GM12878 (cell line): Measurements from ENCODE around the gene OR10A3. TPM values are rescaled to one million over a fixed set of nuclear protein-coding genes. Genes with fewer than 3 reads are reported as not detected.

Experiments used
- ATAC-seq: fragments of 200-7000 bp; cut with Tn5 transposase; 3 replicates; pipeline ENCODE4 v1.9.1; 2020; ENCODE audit warnings: mild to moderate bottlenecking, moderate library complexity
- BruUV-seq: library from RNA; stranded (reverse); fragments of 400-500 nt; replicated peaks from 2 replicates; lab custom pipeline; 2021; lab: Mats Ljungman, UMichigan
- CTCF ChIA-PET: fragments of 300-600 bp; sonication (Branson Sonifier 250); formaldehyde crosslinking; extraction: SDS; loops from one replicate; lab custom pipeline; 2021; ENCODE audit warnings: inconsistent platforms; lab: Yijun Ruan, JAX
- POLR2A ChIA-PET: fragments of 350-600 bp; formaldehyde crosslinking; extraction: SDS; loops from one replicate; lab custom pipeline; 2021; ENCODE audit warnings: inconsistent platforms; lab: Charles Lee
- RAD21 ChIA-PET: fragments of 300-600 bp; sonication (Branson Sonifier 250); formaldehyde crosslinking; loops from one replicate; lab custom pipeline; 2023; ENCODE audit warnings: antibody characterized with exemption; ENCODE audit not compliant: unreplicated experiment; lab: Charles Lee
- SMC1A ChIA-PET: fragments of 300-600 bp; sonication (Branson Sonifier 250); formaldehyde crosslinking; loops from one replicate; lab custom pipeline; 2023; ENCODE audit not compliant: unreplicated experiment, uncharacterized antibody; lab: Charles Lee
- DNase-seq: peaks from one replicate; pipeline ENCODE4 v3.0.0-alpha.2; 2011; ENCODE audit warnings: low read depth, low spot score
- FAIRE-seq: peaks from 3 replicates; lab custom pipeline; 2011; peaks lifted over from hg19 to GRCh38; lab: Jason Lieb, UNC
- H2AFZ ChIP-seq: 2 replicates; pipeline ENCODE4 v1.6.0; 2011; ENCODE audit warnings: low read depth, low read length, control low read depth; ENCODE audit not compliant: control insufficient read depth
- H3K27ac ChIP-seq: 2 replicates; pipeline ENCODE4 v1.5.1; 2011; ENCODE audit warnings: control low read depth; ENCODE audit not compliant: control insufficient read depth, insufficient read depth
- H3K27me3 ChIP-seq, 2 experiments: replicated peaks in 1 of 2; 2 replicates each; pipeline versions ENCODE4 v1.6.0 to v1.6.1; 2011; ENCODE audit warnings: low read length in 1 of 2; ENCODE audit not compliant: control insufficient read depth in 2 of 2, insufficient read depth in 2 of 2
- H3K36me3 ChIP-seq, 2 experiments: 2 replicates each; pipeline ENCODE4 v1.5.1; 2011; ENCODE audit warnings: low read length in 1 of 2; ENCODE audit not compliant: control insufficient read depth in 2 of 2, insufficient read depth in 2 of 2
- H3K4me1 ChIP-seq: 2 replicates; pipeline ENCODE4 v1.6.1; 2011; ENCODE audit warnings: mild to moderate bottlenecking, low read length, moderate library complexity, mixed read lengths; ENCODE audit not compliant: control insufficient read depth, insufficient read depth
- H3K4me2 ChIP-seq: 2 replicates; pipeline ENCODE4 v1.6.0; 2011; ENCODE audit warnings: control low read depth; ENCODE audit not compliant: control insufficient read depth, insufficient read depth
- H3K4me3 ChIP-seq: fragments of 200-600 bp; sonication (generic); 2 replicates; pipeline ENCODE4 v1.5.1; 2016
- H3K79me2 ChIP-seq: 2 replicates; pipeline ENCODE4 v1.6.0; 2011; ENCODE audit warnings: low read length; ENCODE audit not compliant: control insufficient read depth, insufficient read depth
- H3K9ac ChIP-seq: 2 replicates; pipeline ENCODE4 v1.8.0; 2011; ENCODE audit warnings: low read length, control low read depth, mixed read lengths; ENCODE audit not compliant: control insufficient read depth, insufficient read depth
- H3K9me3 ChIP-seq: replicated peaks from 3 replicates; pipeline ENCODE4 v1.5.1; 2011; ENCODE audit warnings: mild to moderate bottlenecking, low read length; ENCODE audit not compliant: control insufficient read depth, insufficient read depth
- H4K20me1 ChIP-seq: 2 replicates; pipeline ENCODE4 v1.6.0; 2011; ENCODE audit not compliant: control insufficient read depth, insufficient read depth
- CUX1 ChIP-seq: IDR thresholded peaks from 2 replicates; pipeline ENCODE4 v1.6.1; 2012; ENCODE audit warnings: improper control_type of control experiment, low read depth, low read length; ENCODE audit not compliant: insufficient replicate concordance
- SKIL ChIP-seq: fragments of 450-650 bp; IDR thresholded peaks from 2 replicates; pipeline ENCODE4 v1.6.1; 2017; ENCODE audit warnings: mild to moderate bottlenecking, low read depth, inconsistent platforms; ENCODE audit not compliant: poor library complexity, severe bottlenecking
- ZBTB11 ChIP-seq: fragments of 450-650 bp; formaldehyde crosslinking; IDR thresholded peaks from 2 replicates; pipeline ENCODE4 v1.5.0; 2022; ENCODE audit warnings: mild to moderate bottlenecking, missing genetic modification characterization
- WGBS: methylation state at CpG from one replicate; pipeline ENCODE4 v1.1.6; 2016; ENCODE audit warnings: low lambda C conversion rate; ENCODE audit not compliant: insufficient replicate concordance, insufficient coverage; ENCODE audit errors: missing lambda C conversion rate; 5-methylcytosine and 5-hydroxymethylcytosine counted together
- in situ Hi-C: fragments of 300-500 bp; cut with MboI; formaldehyde crosslinking; loops from 9 replicates; pipeline ENCODE4 v1.14.3; 2018; ENCODE audit warnings: mixed read lengths
- intact Hi-C: fragments of 100-400 bp; cut with micrococcal nuclease; formaldehyde crosslinking; loops from one replicate; pipeline ENCODE4 v1.14.2; 2022; ENCODE audit not compliant: unreplicated experiment
- polyA plus RNA-seq, 11 experiments: library from polyadenylated mRNA; depleted of rRNA in 4 of 11; unstranded in 6 of 11; stranded (reverse) in 5 of 11; fragments of >200 nt; fragmentation: Nextera tagmentation in 4 of 11; fragmentation: Illumina TruSeq in 1 of 11; extraction: Ambion mirVana in 4 of 11; extraction: Trizol in 1 of 11; gene quantifications; 1 replicate in 1 of 11; 2 replicates in 10 of 11; pipeline versions ENCODE4 v1.2.1 to v1.2.3, GENCODE V29; 2011 to 2016; ENCODE audit warnings: inconsistent platforms in 2 of 11, missing spikeins in 2 of 11, low read depth in 1 of 11
- total RNA-seq, 4 experiments: library from RNA; depleted of rRNA in 3 of 4; stranded (reverse); fragments of >200 nt in 3 of 4; fragmentation: Illumina TruSeq in 1 of 4; extraction: Trizol in 1 of 4; gene quantifications; 2 replicates each; pipeline versions ENCODE4 v1.2.1 to v1.2.3, GENCODE V29; 2013 to 2021
- TF ChIP-seq, protein P1 (sequence below): IDR thresholded peaks from 2 replicates; pipeline ENCODE4 v1.6.1; 2011; ENCODE audit warnings: mild to moderate bottlenecking, low read depth, low read length, moderate library complexity; ENCODE audit not compliant: insufficient replicate concordance

Gene OR10A3
- total and polyA plus RNA-seq, 10 of the 15 experiments (the other 5 are each of a cell fraction or from before 2014, with no cell fraction given), result 0.04 TPM; not detected in 9

GRCh38 chr11:7974668-7975067, 33.2 kb upstream of the OR10A3 start (continued):
- TF ChIP-seq, protein P1, sequence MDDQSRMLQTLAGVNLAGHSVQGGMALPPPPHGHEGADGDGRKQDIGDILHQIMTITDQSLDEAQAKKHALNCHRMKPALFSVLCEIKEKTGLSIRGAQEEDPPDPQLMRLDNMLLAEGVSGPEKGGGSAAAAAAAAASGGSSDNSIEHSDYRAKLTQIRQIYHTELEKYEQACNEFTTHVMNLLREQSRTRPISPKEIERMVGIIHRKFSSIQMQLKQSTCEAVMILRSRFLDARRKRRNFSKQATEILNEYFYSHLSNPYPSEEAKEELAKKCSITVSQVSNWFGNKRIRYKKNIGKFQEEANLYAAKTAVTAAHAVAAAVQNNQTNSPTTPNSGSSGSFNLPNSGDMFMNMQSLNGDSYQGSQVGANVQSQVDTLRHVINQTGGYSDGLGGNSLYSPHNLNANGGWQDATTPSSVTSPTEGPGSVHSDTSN, result no peak

DNA sequence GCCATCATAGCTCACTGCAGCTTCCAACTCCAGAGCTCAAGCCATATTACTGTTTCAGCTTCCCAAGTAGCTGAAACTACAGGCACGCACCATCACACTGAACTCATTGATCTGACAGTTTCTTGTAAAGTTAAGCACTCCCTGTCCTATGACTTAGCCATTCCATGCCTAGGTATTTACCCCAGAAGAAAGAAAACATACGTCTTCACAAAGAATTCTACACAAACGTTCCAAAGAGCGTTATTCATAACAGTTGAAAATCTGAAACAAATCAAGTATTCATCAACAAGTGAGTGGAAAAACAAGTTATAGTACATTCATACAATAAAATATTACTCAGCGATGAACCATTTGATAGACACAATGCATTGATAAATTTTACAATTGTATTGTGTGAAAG, 31.5 kb upstream of the OR10A3 start:
- Histone ChIP-seq H3K4me2 (no peak overlapping the region), H2AFZ (no peak overlapping the region), H3K36me3 (no peaks in the 10 kb centered on the region), H4K20me1 (no peaks in the 10 kb centered on the region), H3K4me3 (no peak overlapping the region), H3K9me3 (no peaks in the 10 kb centered on the region), H3K4me1 (no peaks in the 10 kb centered on the region), H3K27me3 (no peaks in the 10 kb centered on the region), H3K9ac (no peak overlapping the region), H3K79me2 (no peaks in the 10 kb centered on the region), H3K27ac (no peak overlapping the region)
- intact Hi-C loops (no loop called here), in situ Hi-C loops (no loop called here)
- SMC1A ChIA-PET, result no interaction called here
- 63% methylated on average over 5 of the region's 5 CpGs for WGBS
- BruUV-seq, result no TSS peak
- RAD21 ChIA-PET, result no interaction called here
- no peak for ATAC-seq
- CTCF ChIA-PET, result interaction anchor here (3.5 kb wide), 1 partner anchor 14 kb away, joined by 15 read pairs; the partner anchor contains the start of gene EIF3F
- POLR2A ChIA-PET, result no interaction called here
- no peak for DNase-seq
- no peak for TF ChIP-seq CUX1
- TF ChIP-seq ZBTB11 (CRISPR knock-in tag), result no peak
- no peak for TF ChIP-seq SKIL
- no peak for FAIRE-seq
